Vagina (tissue), 2 donors: ENCODE results near the gene GALNT17. TPM values are rescaled to one million over a fixed set of nuclear protein-coding genes. Genes with fewer than 3 reads are reported as not detected.

Experiments
- DNase-seq, 2 donors: peaks; one replicate each; pipeline ENCODE4 v3.0.0-alpha.2; 2017; ENCODE audit errors: extremely low spot score in 2 of 2
- H3K27ac ChIP-seq: fragments of 200-600 bp; sonication (generic); one replicate; pipeline ENCODE4 v1.5.1; 2019
- H3K27me3 ChIP-seq: fragments of 200-600 bp; sonication (generic); one replicate; pipeline ENCODE4 v1.5.1; 2019
- H3K36me3 ChIP-seq, 2 donors: fragments of 200-600 bp; sonication (generic); one replicate each; pipeline ENCODE4 v1.5.1; 2017 to 2019
- H3K4me1 ChIP-seq: fragments of 200-600 bp; sonication (generic); one replicate; pipeline ENCODE4 v1.5.1; 2019
- H3K4me3 ChIP-seq, 2 donors: fragments of 200-600 bp; sonication (generic); 1 replicate in 1 of 2; 2 replicates in 1 of 2; pipeline ENCODE4 v1.5.1; 2016 to 2019
- H3K9me3 ChIP-seq: fragments of 200-600 bp; sonication (generic); one replicate; pipeline ENCODE4 v1.5.1; 2019
- POLR2A ChIP-seq, 2 donors: fragments of 450-650 bp; IDR thresholded peaks; one replicate each; pipeline ENCODE4 v1.6.1; 2017; ENCODE audit warnings: antibody characterized with exemption in 2 of 2, mild to moderate bottlenecking in 2 of 2, moderate library complexity in 2 of 2
- POLR2AphosphoS5 ChIP-seq, 2 donors: sonication (generic); formaldehyde crosslinking; IDR thresholded peaks; one replicate each; pipeline ENCODE4 v1.9.0; 2017; ENCODE audit warnings: antibody characterized with exemption in 2 of 2, mild to moderate bottlenecking in 2 of 2, low read depth in 1 of 2; ENCODE audit not compliant: insufficient read depth in 1 of 2
- intact Hi-C: fragments of 100-400 bp; cut with DNase I; formaldehyde crosslinking; loops from one replicate; pipeline ENCODE4 v1.15.1; 2023
- total RNA-seq: library from RNA; depleted of rRNA; stranded (reverse); fragments of >200 nt; gene quantifications from one replicate; pipeline ENCODE4 v1.2.3, GENCODE V29; 2016
- TF ChIP-seq, protein P1 (sequence below), 3 experiments: fragments of 450-650 bp in 2 of 3; fragments of 200-600 bp in 1 of 3; sonication (generic) in 1 of 3; IDR thresholded peaks; one replicate each; pipeline ENCODE4 v1.5.1; 2017 to 2019; ENCODE audit warnings: antibody characterized with exemption in 3 of 3, mild to moderate bottlenecking in 2 of 3, moderate library complexity in 2 of 3

GALNT17 gene
- total RNA-seq, 1 donor from 2014 or later = 3.9 TPM

GRCh38 chr7:71459132-71459531, 327.2 kb downstream of the GALNT17 start:
- DNase-seq = no peak
- Histone ChIP-seq H3K4me3 (no peak overlapping the region), H3K9me3 (no peaks in the 10 kb centered on the region), H3K27me3 (no peaks in the 10 kb centered on the region), H3K27ac (no peak overlapping the region), H3K36me3 (no peaks in the 10 kb centered on the region), H3K4me1 (no peaks in the 10 kb centered on the region)
- TF ChIP-seq, protein P1, sequence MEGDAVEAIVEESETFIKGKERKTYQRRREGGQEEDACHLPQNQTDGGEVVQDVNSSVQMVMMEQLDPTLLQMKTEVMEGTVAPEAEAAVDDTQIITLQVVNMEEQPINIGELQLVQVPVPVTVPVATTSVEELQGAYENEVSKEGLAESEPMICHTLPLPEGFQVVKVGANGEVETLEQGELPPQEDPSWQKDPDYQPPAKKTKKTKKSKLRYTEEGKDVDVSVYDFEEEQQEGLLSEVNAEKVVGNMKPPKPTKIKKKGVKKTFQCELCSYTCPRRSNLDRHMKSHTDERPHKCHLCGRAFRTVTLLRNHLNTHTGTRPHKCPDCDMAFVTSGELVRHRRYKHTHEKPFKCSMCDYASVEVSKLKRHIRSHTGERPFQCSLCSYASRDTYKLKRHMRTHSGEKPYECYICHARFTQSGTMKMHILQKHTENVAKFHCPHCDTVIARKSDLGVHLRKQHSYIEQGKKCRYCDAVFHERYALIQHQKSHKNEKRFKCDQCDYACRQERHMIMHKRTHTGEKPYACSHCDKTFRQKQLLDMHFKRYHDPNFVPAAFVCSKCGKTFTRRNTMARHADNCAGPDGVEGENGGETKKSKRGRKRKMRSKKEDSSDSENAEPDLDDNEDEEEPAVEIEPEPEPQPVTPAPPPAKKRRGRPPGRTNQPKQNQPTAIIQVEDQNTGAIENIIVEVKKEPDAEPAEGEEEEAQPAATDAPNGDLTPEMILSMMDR (IDR thresholded peaks at IDR 0.05) = no peak
- no peak for TF ChIP-seq POLR2A (IDR thresholded peaks at IDR 0.05)
- no peak for TF ChIP-seq POLR2AphosphoS5 (IDR thresholded peaks at IDR 0.05; ENCODE audit: insufficient read depth in 1 of 2, low read depth in 1 of 2)
- intact Hi-C loops = no loop called here

- H3K4me3 ChIP-seq = no peak overlapping the region
- no peak for DNase-seq
- no peaks in the 10 kb centered on the region for H3K9me3 ChIP-seq
- no peaks in the 10 kb centered on the region for H3K36me3 ChIP-seq
- H3K27ac ChIP-seq = no peak overlapping the region
- TF ChIP-seq POLR2AphosphoS5 (IDR thresholded peaks at IDR 0.05; ENCODE audit: insufficient read depth in 1 of 2, low read depth in 1 of 2) = no peak
- TF ChIP-seq, protein P1 (IDR thresholded peaks at IDR 0.05) = no peak
- TF ChIP-seq POLR2A (IDR thresholded peaks at IDR 0.05) = no peak
- intact Hi-C loops = no loop called here
- no peaks in the 10 kb centered on the region for H3K27me3 ChIP-seq
- no peaks in the 10 kb centered on the region for H3K4me1 ChIP-seq
These were observed 329.6 kb downstream of the GALNT17 start for GRCh38 chr7:71461572-71461971.

DNA sequence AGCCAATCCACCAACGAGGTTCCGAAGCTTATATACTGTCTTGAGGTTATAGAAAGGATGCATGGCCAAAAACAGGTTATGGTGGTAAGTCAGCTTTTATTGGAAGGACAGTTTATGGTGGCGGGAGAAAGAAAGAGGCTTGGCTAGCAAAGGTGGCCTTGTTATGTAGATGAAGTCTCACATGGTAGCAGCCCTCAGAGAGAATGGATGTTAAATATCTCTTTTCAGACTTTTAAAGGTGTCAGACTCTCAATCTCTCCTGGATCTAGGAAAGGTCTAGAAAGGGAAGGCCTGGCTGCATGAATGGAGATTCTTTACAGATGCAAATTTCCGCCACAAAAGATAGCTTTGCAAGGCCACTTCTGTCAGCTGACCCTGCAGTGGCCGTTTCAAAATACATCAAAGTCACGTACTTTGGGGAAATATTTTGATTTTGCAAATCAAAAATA, 333.8 kb downstream of the GALNT17 start:
- intact Hi-C loops = loop anchor here (5.0 kb wide), 1 partner anchor 1783 kb away; no protein-coding TSS in a partner anchor
- Histone ChIP-seq H3K9me3 (no peaks in the 10 kb centered on the region), H3K4me1 (no peaks in the 10 kb centered on the region), H3K27ac (no peak overlapping the region), H3K36me3 (no peaks in the 10 kb centered on the region), H3K27me3 (no peaks in the 10 kb centered on the region), H3K4me3 (no peak overlapping the region)
- TF ChIP-seq POLR2AphosphoS5 (IDR thresholded peaks at IDR 0.05; ENCODE audit: insufficient read depth in 1 of 2, low read depth in 1 of 2) (no peak), POLR2A (IDR thresholded peaks at IDR 0.05) (no peak)
- TF ChIP-seq, protein P1 (IDR thresholded peaks at IDR 0.05) = no peak
- DNase-seq = no peak

DNA sequence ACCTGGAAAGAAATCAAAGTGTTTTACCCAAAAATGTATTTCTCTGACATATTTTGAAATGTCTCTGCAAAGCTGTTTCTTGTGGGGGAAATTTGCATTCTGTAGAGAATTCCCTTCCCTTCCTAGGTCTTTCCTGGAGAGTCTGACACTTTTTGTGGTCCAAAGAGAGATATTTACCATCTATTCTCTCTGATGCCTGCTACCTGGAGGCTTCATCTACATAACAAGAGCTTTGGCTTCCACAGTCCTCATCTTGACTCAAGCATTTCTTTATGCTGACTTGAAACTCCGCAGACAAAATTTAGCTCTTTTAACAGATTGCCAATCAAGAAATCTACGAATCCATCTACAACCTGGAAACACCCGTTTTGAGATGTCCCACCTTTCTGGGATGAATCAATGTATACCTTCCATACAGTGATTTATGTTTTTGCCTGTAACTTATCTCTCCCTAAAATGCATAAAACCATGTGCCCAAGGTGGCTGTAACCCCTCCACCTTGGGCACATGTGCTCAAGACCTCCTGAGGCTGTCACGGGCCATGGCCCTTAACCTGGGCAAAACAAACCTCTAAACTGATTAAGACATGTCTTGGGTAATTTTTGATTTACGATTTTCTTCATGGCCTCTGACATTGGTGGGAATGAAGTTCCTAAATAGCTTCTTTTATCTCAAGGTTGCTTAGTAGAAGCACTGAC, 334.7 kb downstream of the GALNT17 start:
- DNase-seq = no peak
- no peak overlapping the region for H3K4me3 ChIP-seq
- TF ChIP-seq POLR2AphosphoS5 (IDR thresholded peaks at IDR 0.05; ENCODE audit: insufficient read depth in 1 of 2, low read depth in 1 of 2) = no peak
- TF ChIP-seq POLR2A (IDR thresholded peaks at IDR 0.05) = no peak
- TF ChIP-seq, protein P1 (IDR thresholded peaks at IDR 0.05) = no peak
- H3K9me3 ChIP-seq = no peaks in the 10 kb centered on the region
- no peaks in the 10 kb centered on the region for H3K36me3 ChIP-seq
- H3K27me3 ChIP-seq = no peaks in the 10 kb centered on the region
- H3K27ac ChIP-seq = no peak overlapping the region
- intact Hi-C loops = loop anchor here (5.0 kb wide), 1 partner anchor 1784 kb away; no protein-coding TSS in a partner anchor
- no peaks in the 10 kb centered on the region for H3K4me1 ChIP-seq

GRCh38 chr7:71470326-71470725, 338.4 kb downstream of the GALNT17 start:
- no peak overlapping the region for H3K4me3 ChIP-seq
- no peak overlapping the region for H3K27ac ChIP-seq
- intact Hi-C loops = no loop called here
- TF ChIP-seq, protein P1 (IDR thresholded peaks at IDR 0.05) = no peak
- no peak for TF ChIP-seq POLR2A (IDR thresholded peaks at IDR 0.05)
- TF ChIP-seq POLR2AphosphoS5 (IDR thresholded peaks at IDR 0.05; ENCODE audit: insufficient read depth in 1 of 2, low read depth in 1 of 2) = no peak
- no peaks in the 10 kb centered on the region for H3K27me3 ChIP-seq
- no peaks in the 10 kb centered on the region for H3K9me3 ChIP-seq
- DNase-seq = no peak
- no peaks in the 10 kb centered on the region for H3K4me1 ChIP-seq
- no peaks in the 10 kb centered on the region for H3K36me3 ChIP-seq
